ENCODE data around the gene FGFR2. TPM values are rescaled to one million over a fixed set of nuclear protein-coding genes. Genes with fewer than 3 reads are reported as not detected.

Gene FGFR2
- total RNA-seq, 1 experiment from 2014 or later, result 19.7 TPM

DNA sequence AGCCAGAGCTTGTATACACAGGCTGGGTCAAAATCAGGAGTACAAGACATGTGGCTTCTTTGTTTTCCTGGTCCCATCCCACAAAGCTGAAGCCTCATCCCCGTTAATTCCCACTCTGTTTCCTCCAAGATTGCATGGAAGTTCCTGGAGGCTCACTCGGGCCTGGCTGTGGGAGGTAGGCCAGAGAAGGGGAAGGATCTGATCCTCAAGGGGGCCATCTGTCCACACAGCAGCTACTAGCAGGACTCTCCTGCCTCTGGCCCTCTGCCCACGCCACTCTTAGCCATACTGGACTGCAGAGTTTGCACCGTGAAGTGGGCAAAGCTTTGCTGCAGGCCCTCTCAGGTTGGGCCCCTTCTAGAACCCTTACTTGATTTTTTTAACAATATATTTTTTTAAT lies 160.6 kb downstream of the FGFR2 start:
- BruUV-seq (replicated peaks), result no TSS peak
- no peaks in the 10 kb centered on the region for H3K9me2 ChIP-seq (ENCODE audit: insufficient read depth)
- H3K79me2 ChIP-seq (ENCODE audit: insufficient read depth, low read length), result no peaks in the 10 kb centered on the region
- H3K4me3 ChIP-seq (replicated peaks in 1 of 2; ENCODE audit: low read depth in 1 of 2, low read length in 2 of 2), result no peak overlapping the region
- TF ChIP-seq EZH2phosphoT487 (IDR thresholded peaks at IDR 0.05; ENCODE audit: borderline replicate concordance) (no peak), ZBTB33 (IDR thresholded peaks at IDR 0.05; ENCODE audit: extremely low read depth, insufficient replicate concordance, low read length) (no peak), POLR2AphosphoS5 (IDR thresholded peaks at IDR 0.05; ENCODE audit: low read depth, low read length) (no peak), SP1 (IDR thresholded peaks at IDR 0.05; ENCODE audit: low read depth) (no peak), CEBPB (IDR thresholded peaks at IDR 0.05; ENCODE audit: low read depth) (no peak), ELF1 (IDR thresholded peaks at IDR 0.05; ENCODE audit: borderline replicate concordance, low read depth) (no peak), YY1 (IDR thresholded peaks at IDR 0.05; ENCODE audit: extremely low read depth, insufficient replicate concordance, low read depth, low read length) (no peak), RAD21 (IDR thresholded peaks at IDR 0.05; ENCODE audit: low read depth) (no peak), SRF (IDR thresholded peaks at IDR 0.05; ENCODE audit: low read depth) (no peak), CTCF (IDR thresholded peaks at IDR 0.05 in 2 of 3, conservative IDR thresholded peaks at IDR 0.05 in 1 of 3; ENCODE audit: borderline replicate concordance in 1 of 3, insufficient read depth in 1 of 3, low read depth in 2 of 3, low read length in 2 of 3) (no peak), SIN3A (IDR thresholded peaks at IDR 0.05; ENCODE audit: low read depth) (no peak), EZH2 (IDR thresholded peaks at IDR 0.05) (no peak), ZNF274 (IDR thresholded peaks at IDR 0.05; ENCODE audit: low read depth, low read length) (no peak)
- TF ChIP-seq, protein P1, sequence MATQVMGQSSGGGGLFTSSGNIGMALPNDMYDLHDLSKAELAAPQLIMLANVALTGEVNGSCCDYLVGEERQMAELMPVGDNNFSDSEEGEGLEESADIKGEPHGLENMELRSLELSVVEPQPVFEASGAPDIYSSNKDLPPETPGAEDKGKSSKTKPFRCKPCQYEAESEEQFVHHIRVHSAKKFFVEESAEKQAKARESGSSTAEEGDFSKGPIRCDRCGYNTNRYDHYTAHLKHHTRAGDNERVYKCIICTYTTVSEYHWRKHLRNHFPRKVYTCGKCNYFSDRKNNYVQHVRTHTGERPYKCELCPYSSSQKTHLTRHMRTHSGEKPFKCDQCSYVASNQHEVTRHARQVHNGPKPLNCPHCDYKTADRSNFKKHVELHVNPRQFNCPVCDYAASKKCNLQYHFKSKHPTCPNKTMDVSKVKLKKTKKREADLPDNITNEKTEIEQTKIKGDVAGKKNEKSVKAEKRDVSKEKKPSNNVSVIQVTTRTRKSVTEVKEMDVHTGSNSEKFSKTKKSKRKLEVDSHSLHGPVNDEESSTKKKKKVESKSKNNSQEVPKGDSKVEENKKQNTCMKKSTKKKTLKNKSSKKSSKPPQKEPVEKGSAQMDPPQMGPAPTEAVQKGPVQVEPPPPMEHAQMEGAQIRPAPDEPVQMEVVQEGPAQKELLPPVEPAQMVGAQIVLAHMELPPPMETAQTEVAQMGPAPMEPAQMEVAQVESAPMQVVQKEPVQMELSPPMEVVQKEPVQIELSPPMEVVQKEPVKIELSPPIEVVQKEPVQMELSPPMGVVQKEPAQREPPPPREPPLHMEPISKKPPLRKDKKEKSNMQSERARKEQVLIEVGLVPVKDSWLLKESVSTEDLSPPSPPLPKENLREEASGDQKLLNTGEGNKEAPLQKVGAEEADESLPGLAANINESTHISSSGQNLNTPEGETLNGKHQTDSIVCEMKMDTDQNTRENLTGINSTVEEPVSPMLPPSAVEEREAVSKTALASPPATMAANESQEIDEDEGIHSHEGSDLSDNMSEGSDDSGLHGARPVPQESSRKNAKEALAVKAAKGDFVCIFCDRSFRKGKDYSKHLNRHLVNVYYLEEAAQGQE (IDR thresholded peaks at IDR 0.05; ENCODE audit: low read depth), result no peak
- TF ChIP-seq, protein P2, sequence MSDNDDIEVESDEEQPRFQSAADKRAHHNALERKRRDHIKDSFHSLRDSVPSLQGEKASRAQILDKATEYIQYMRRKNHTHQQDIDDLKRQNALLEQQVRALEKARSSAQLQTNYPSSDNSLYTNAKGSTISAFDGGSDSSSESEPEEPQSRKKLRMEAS (IDR thresholded peaks at IDR 0.05), result no peak
- H3K9me3 ChIP-seq (ENCODE audit: control insufficient read depth in 1 of 2, insufficient read depth in 1 of 2, low read depth in 1 of 2, low read length in 2 of 2), result no peaks in the 10 kb centered on the region
- no peak overlapping the region for H2AFZ ChIP-seq (ENCODE audit: low read depth, low read length, poor library complexity, severe bottlenecking)
- intact Hi-C loops (cut with micrococcal nuclease), result no loop called here
- H3K27me3 ChIP-seq (ENCODE audit: insufficient read depth, low read length), result no peaks in the 10 kb centered on the region
- ChIA-PET POLR2A (no interaction called here), RAD21 (ENCODE audit: low non-redundant PET in 1 of 2, low total read pairs in 2 of 2, uncharacterized antibody in 2 of 2, unreplicated experiment in 2 of 2) (no interaction called here), CTCF (no interaction called here)
- H3K27ac ChIP-seq (ENCODE audit: low read depth, low read length), result no peak overlapping the region
- H4K20me1 ChIP-seq (ENCODE audit: insufficient read depth), result no peaks in the 10 kb centered on the region
- no peaks in the 10 kb centered on the region for H3K36me3 ChIP-seq (ENCODE audit: control insufficient read depth in 1 of 2, insufficient read depth in 2 of 2, low read length in 2 of 2)
- DNase-seq (ENCODE audit: low read depth, low spot score), result no peak
- ATAC-seq, result 0 out of 2 replicates have a peak, but pooled peaks have one; percentile 11
- H3K4me1 ChIP-seq (ENCODE audit: control insufficient read depth in 1 of 2, insufficient read depth in 2 of 2, low read length in 2 of 2), result no peaks in the 10 kb centered on the region
- H3K4me2 ChIP-seq (ENCODE audit: low read length), result no peak overlapping the region
- H3K9ac ChIP-seq (ENCODE audit: low read length), result no peak overlapping the region
